NCI-H1048 (cell line): ENCODE results near the gene CTSZ.
"Not testable (repeated sequence)": the region's sequence is repeated elsewhere in the genome, so short reads cannot be mapped to it uniquely, and the experiment has no call there.

Source experiments
- DNase-seq: peaks from one replicate; lab custom pipeline; 2025; lab: John Stamatoyannopoulos, UW

CTSZ gene

GRCh38 chr20:59013031-59013951 is 6.2 kb upstream of the CTSZ start:
- DNase-seq: no peak

- not testable (repeated sequence) for DNase-seq
Measured at GRCh38 chr20:59011874-59012157, 4.8 kb upstream of the CTSZ start.

- DNase-seq: no peak
Measured at GRCh38 chr20:59010995-59011873, 4.2 kb upstream of the CTSZ start.

- no peak for DNase-seq
Measured at GRCh38 chr20:59010321-59010994, 3.4 kb upstream of the CTSZ start.

- no peak for DNase-seq
Measured at GRCh38 chr20:59008715-59009336, 1.8 kb upstream of the CTSZ start.

GRCh38 chr20:59007665-59008511 is 834 bp upstream of the CTSZ start:
- DNase-seq: no peak

GRCh38 chr20:59006167-59006863 is 739 bp downstream of the CTSZ start:
- no peak for DNase-seq

GRCh38 chr20:59005523-59006166 is 1.4 kb downstream of the CTSZ start:
- no peak for DNase-seq

GRCh38 chr20:59004763-59005522 is 2.1 kb downstream of the CTSZ start:
- DNase-seq: no peak

GRCh38 chr20:59004493-59004762 is 2.6 kb downstream of the CTSZ start:
- no peak for DNase-seq

GRCh38 chr20:59003836-59004492 is 3.1 kb downstream of the CTSZ start:
- no peak for DNase-seq

GRCh38 chr20:59002874-59003399 is 4.1 kb downstream of the CTSZ start:
- DNase-seq: no peak

- no peak for DNase-seq
Measured at GRCh38 chr20:59002388-59002787, 4.7 kb downstream of the CTSZ start.

- no peak for DNase-seq
Measured at GRCh38 chr20:59001449-59002171, 5.4 kb downstream of the CTSZ start.

GRCh38 chr20:59001068-59001448 is 6.0 kb downstream of the CTSZ start:
- DNase-seq: no peak

- DNase-seq: no peak
Measured at GRCh38 chr20:59000326-59000725, 6.7 kb downstream of the CTSZ start.

GRCh38 chr20:58998656-58999055 is 8.4 kb downstream of the CTSZ start:
- no peak for DNase-seq

- DNase-seq: no peak
Measured at GRCh38 chr20:58997141-58997770, 9.8 kb downstream of the CTSZ start.
